Neural crest cell (in vitro differentiated cells): ENCODE data around the gene SUN5. TPM values are rescaled to one million over a fixed set of nuclear protein-coding genes. Genes with fewer than 3 reads are reported as not detected.

Experiments used
- DNase-seq: peaks from one replicate; pipeline ENCODE4 v3.0.0; 2021; ENCODE audit warnings: low read depth, mixed read lengths, low spot score
- H3K27ac Mint-ChIP-seq: one replicate; pipeline ENCODE4 v1.8.0; 2021; ENCODE audit warnings: mild to moderate bottlenecking, mixed read lengths; ENCODE audit not compliant: unreplicated experiment
- H3K27me3 Mint-ChIP-seq: 2 replicates; pipeline ENCODE4 v1.8.0; 2021; ENCODE audit warnings: low read depth, mild to moderate bottlenecking, mixed read lengths
- H3K36me3 Mint-ChIP-seq: 2 replicates; pipeline ENCODE4 v1.8.0; 2021; ENCODE audit warnings: low read depth, mild to moderate bottlenecking, mixed read lengths
- H3K4me1 Mint-ChIP-seq: 2 replicates; pipeline ENCODE4 v1.8.0; 2021; ENCODE audit warnings: mixed read lengths
- H3K4me3 Mint-ChIP-seq: one replicate; pipeline ENCODE4 v1.8.0; 2021; ENCODE audit warnings: mild to moderate bottlenecking, mixed read lengths
- H3K9me3 Mint-ChIP-seq: 2 replicates; pipeline ENCODE4 v1.8.0; 2021; ENCODE audit warnings: mixed read lengths
- CTCF ChIP-seq: fragments of 200-600 bp; sonication (generic); conservative IDR thresholded peaks from 2 replicates; pipeline ENCODE4 v1.5.0; 2021; ENCODE audit warnings: antibody characterized with exemption, mild to moderate bottlenecking
- total RNA-seq: library from RNA; stranded (reverse); gene quantifications from 2 replicates; pipeline ENCODE4 v1.2.1, GENCODE V29; 2021

SUN5 gene
- total RNA-seq, 1 donor from 2014 or later, result not detected

GRCh38 chr20:32986331-32986966 is 17.8 kb downstream of the SUN5 start:
- Mint-ChIP-seq H3K36me3 (no peaks in the 10 kb centered on the region), H3K4me1 (peaks cover 28% of the 10 kb centered on the region), H3K27ac (no peak overlapping the region), H3K9me3 (no peaks in the 10 kb centered on the region), H3K27me3 (no peaks in the 10 kb centered on the region), H3K4me3 (no peak overlapping the region)
- no peak for DNase-seq
- no peak for TF ChIP-seq CTCF

GRCh38 chr20:32985596-32985995 is 18.6 kb downstream of the SUN5 start:
- Mint-ChIP-seq H3K4me1 (peaks cover 37% of the 10 kb centered on the region), H3K4me3 (no peak overlapping the region), H3K27ac (no peak overlapping the region), H3K9me3 (no peaks in the 10 kb centered on the region), H3K27me3 (no peaks in the 10 kb centered on the region), H3K36me3 (no peaks in the 10 kb centered on the region)
- no peak for TF ChIP-seq CTCF
- no peak for DNase-seq

- Mint-ChIP-seq H3K27ac (no peak overlapping the region), H3K9me3 (no peaks in the 10 kb centered on the region), H3K36me3 (no peaks in the 10 kb centered on the region), H3K4me3 (no peak overlapping the region), H3K27me3 (no peaks in the 10 kb centered on the region), H3K4me1 (peaks cover 44% of the 10 kb centered on the region)
- DNase-seq, result no peak
- TF ChIP-seq CTCF, result no peak
These were observed 19.4 kb downstream of the SUN5 start for GRCh38 chr20:32984631-32985354.

- Mint-ChIP-seq H3K27me3 (no peaks in the 10 kb centered on the region), H3K36me3 (no peaks in the 10 kb centered on the region), H3K4me1 (peaks cover 50% of the 10 kb centered on the region), H3K9me3 (no peaks in the 10 kb centered on the region), H3K27ac (no peak overlapping the region), H3K4me3 (no peak overlapping the region)
- no peak for TF ChIP-seq CTCF
- no peak for DNase-seq
These were observed 20.0 kb downstream of the SUN5 start for GRCh38 chr20:32984196-32984595.

GRCh38 chr20:32983459-32984112 is 20.6 kb downstream of the SUN5 start:
- Mint-ChIP-seq H3K4me1 (peaks cover 51% of the 10 kb centered on the region), H3K27me3 (no peaks in the 10 kb centered on the region), H3K27ac (no peak overlapping the region), H3K36me3 (no peaks in the 10 kb centered on the region), H3K4me3 (no peak overlapping the region), H3K9me3 (no peaks in the 10 kb centered on the region)
- TF ChIP-seq CTCF, result no peak
- no peak for DNase-seq
